Mesenchymal stem cell (in vitro differentiated cells and primary cell): ENCODE data around the gene NTHL1.
"Not testable (repeated sequence)": the region's sequence is repeated elsewhere in the genome, so short reads cannot be mapped to it uniquely, and the experiment has no call there.

Source experiments
- DNase-seq: peaks from one replicate; pipeline ENCODE4 v3.0.0-alpha.2; 2013
- H2AFZ ChIP-seq: one replicate; pipeline ENCODE4 v1.6.1; 2013; ENCODE audit warnings: low read depth, mild to moderate bottlenecking, control low read depth, inconsistent platforms, low read length, moderate library complexity
- H2AK5ac ChIP-seq: 2 replicates; pipeline ENCODE4 v1.6.1; 2013; ENCODE audit warnings: low read length, moderate library complexity, mild to moderate bottlenecking, inconsistent platforms; ENCODE audit not compliant: severe bottlenecking
- H2BK120ac ChIP-seq: one replicate; pipeline ENCODE4 v1.6.1; 2013; ENCODE audit warnings: low read depth, mild to moderate bottlenecking, inconsistent platforms, low read length, moderate library complexity
- H2BK12ac ChIP-seq, 2 experiments: one replicate each; pipeline ENCODE4 v1.6.1; 2013; ENCODE audit warnings: inconsistent platforms in 2 of 2, low read length in 2 of 2, mild to moderate bottlenecking in 2 of 2, moderate library complexity in 2 of 2, control low read depth in 1 of 2
- H2BK15ac ChIP-seq: one replicate; pipeline ENCODE4 v1.6.1; 2013; ENCODE audit warnings: mild to moderate bottlenecking, low read depth, inconsistent platforms; ENCODE audit not compliant: poor library complexity, severe bottlenecking
- H2BK5ac ChIP-seq: 2 replicates; pipeline ENCODE4 v1.6.1; 2013; ENCODE audit warnings: low read depth, mild to moderate bottlenecking, low read length, control low read depth, inconsistent platforms; ENCODE audit not compliant: poor library complexity, severe bottlenecking
- H3K14ac ChIP-seq, 2 experiments: one replicate each; pipeline ENCODE4 v1.6.1; 2013; ENCODE audit warnings: inconsistent platforms in 2 of 2, low read length in 2 of 2, control low read depth in 1 of 2, mild to moderate bottlenecking in 1 of 2, moderate library complexity in 1 of 2
- H3K18ac ChIP-seq, 2 experiments: one replicate each; pipeline ENCODE4 v1.6.1; 2013; ENCODE audit warnings: inconsistent platforms in 2 of 2, low read length in 2 of 2, control low read depth in 1 of 2, low read depth in 1 of 2, mild to moderate bottlenecking in 1 of 2
- H3K23ac ChIP-seq, 2 experiments: one replicate each; pipeline ENCODE4 v1.6.1; 2013; ENCODE audit warnings: inconsistent platforms in 2 of 2, low read length in 2 of 2, mild to moderate bottlenecking in 2 of 2, moderate library complexity in 2 of 2, control low read depth in 1 of 2
- H3K27ac ChIP-seq: 2 replicates; pipeline ENCODE4 v1.5.1; 2013; ENCODE audit warnings: mild to moderate bottlenecking, moderate library complexity, low read length, control low read depth, inconsistent platforms; ENCODE audit not compliant: poor library complexity, severe bottlenecking
- H3K27me3 ChIP-seq, 2 experiments: 2 replicates each; pipeline versions ENCODE4 v1.6.1 to v1.7.0; 2013; ENCODE audit warnings: low read length in 2 of 2, mild to moderate bottlenecking in 2 of 2, moderate library complexity in 2 of 2, control low read depth in 1 of 2, inconsistent platforms in 1 of 2; ENCODE audit not compliant: control insufficient read depth in 1 of 2, insufficient read depth in 1 of 2
- H3K36me3 ChIP-seq, 2 experiments: 2 replicates each; pipeline versions ENCODE4 v1.6.1 to v1.7.0; 2013; ENCODE audit warnings: low read length in 2 of 2, control low read depth in 1 of 2, inconsistent platforms in 1 of 2, low read depth in 1 of 2, mild to moderate bottlenecking in 1 of 2; ENCODE audit not compliant: insufficient read depth in 2 of 2, control insufficient read depth in 1 of 2
- H3K4ac ChIP-seq, 2 experiments: one replicate each; pipeline ENCODE4 v1.6.1; 2013; ENCODE audit warnings: inconsistent platforms in 2 of 2, low read length in 2 of 2, mild to moderate bottlenecking in 2 of 2, moderate library complexity in 2 of 2, control low read depth in 1 of 2, low read depth in 1 of 2
- H3K4me1 ChIP-seq: 2 replicates; pipeline ENCODE4 v1.6.1; 2013; ENCODE audit warnings: low read depth, low read length, control low read depth; ENCODE audit not compliant: control insufficient read depth, insufficient read depth
- H3K4me2 ChIP-seq: 2 replicates; pipeline ENCODE4 v1.6.1; 2013; ENCODE audit warnings: low read length, mild to moderate bottlenecking, inconsistent platforms; ENCODE audit not compliant: poor library complexity, severe bottlenecking
- H3K4me3 ChIP-seq, 2 experiments: 2 replicates each; pipeline versions ENCODE4 v1.5.1 to v1.7.0; 2013; ENCODE audit warnings: low read length in 2 of 2, mild to moderate bottlenecking in 2 of 2, control low read depth in 1 of 2, low read depth in 1 of 2; ENCODE audit not compliant: insufficient read depth in 1 of 2
- H3K79me1 ChIP-seq: replicated peaks from 2 replicates; pipeline ENCODE4 v1.6.1; 2013; ENCODE audit warnings: mild to moderate bottlenecking, control low read depth, low read length, inconsistent platforms; ENCODE audit not compliant: poor library complexity, severe bottlenecking
- H3K9ac ChIP-seq: 2 replicates; pipeline ENCODE4 v1.7.0; 2013; ENCODE audit warnings: mild to moderate bottlenecking, low read length, moderate library complexity
- H3K9me3 ChIP-seq: 2 replicates; pipeline ENCODE4 v1.7.0; 2013; ENCODE audit warnings: mild to moderate bottlenecking, low read length; ENCODE audit not compliant: control insufficient read depth
- H4K8ac ChIP-seq: one replicate; pipeline ENCODE4 v1.6.1; 2013; ENCODE audit warnings: inconsistent platforms, mild to moderate bottlenecking, low read length, moderate library complexity
- H4K91ac ChIP-seq: one replicate; pipeline ENCODE4 v1.6.1; 2013; ENCODE audit warnings: mild to moderate bottlenecking, low read length, inconsistent platforms
- WGBS: methylation state at CpG from one replicate; pipeline ENCODE4 v1.1.7; 2013; ENCODE audit warnings: mixed read lengths; 5-methylcytosine and 5-hydroxymethylcytosine counted together

NTHL1 gene

DNA sequence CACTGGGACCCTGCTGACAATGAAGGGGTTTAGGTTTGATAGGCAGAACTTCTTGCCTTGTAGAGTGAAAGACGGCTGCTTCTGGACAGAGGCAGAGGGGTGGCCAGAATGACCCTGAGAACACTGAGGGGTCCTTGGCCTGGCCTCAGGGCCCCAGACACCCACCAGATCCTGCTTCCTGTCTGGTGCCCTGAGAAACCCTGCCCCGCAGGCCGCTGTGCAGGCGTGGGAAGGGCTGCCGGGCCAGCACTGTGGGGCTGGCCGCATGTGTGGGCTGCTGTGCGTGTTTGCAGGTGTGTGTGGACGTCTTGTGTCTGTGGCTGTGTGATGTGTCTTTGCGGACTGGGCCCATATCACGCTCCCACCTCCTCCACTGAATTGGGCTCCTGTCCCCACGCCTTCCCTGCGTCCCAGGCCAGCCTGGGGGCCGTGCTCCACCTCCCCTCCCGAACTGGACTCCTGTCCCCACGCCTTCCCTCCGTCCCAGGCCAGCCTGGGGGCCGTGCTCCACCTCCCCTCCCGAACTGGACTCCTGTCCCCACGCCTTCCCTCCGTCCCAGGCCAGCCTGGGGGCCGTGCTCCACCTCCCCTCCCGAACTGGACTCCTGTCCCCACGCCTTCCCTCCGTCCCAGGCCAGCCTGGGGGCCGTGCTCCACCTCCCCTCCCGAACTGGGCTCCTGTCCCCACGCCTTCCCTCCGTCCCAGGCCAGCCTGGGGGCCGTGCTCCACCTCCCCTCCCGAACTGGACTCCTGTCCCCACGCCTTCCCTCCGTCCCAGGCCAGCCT lies 13.5 kb downstream of the NTHL1 start:
- Histone ChIP-seq H3K4me3 (peak overlapping the region; percentile 24 to 35), H3K36me3 (peaks cover 0 to 68% of the 10 kb centered on the region in 2 experiments), H3K79me1 (peaks cover 16% of the 10 kb centered on the region), H3K14ac (peak overlapping the region in 1 of 2 experiments; percentile 96), H3K4me1 (peaks cover 85% of the 10 kb centered on the region), H2BK12ac (peak overlapping the region; percentile 76 to 93), H4K91ac (peak overlapping the region; percentile 78), H3K4ac (peak overlapping the region; percentile 92 to 97), H2AK5ac (peak overlapping the region; percentile 47), H3K23ac (peak overlapping the region in 1 of 2 experiments; percentile 34), H3K18ac (peak overlapping the region; percentile 60 to 94), H2BK15ac (peak overlapping the region; percentile 92), H2BK120ac (peak overlapping the region; percentile 93), H3K9ac (peak overlapping the region; percentile 70), H3K4me2 (peak overlapping the region; percentile 61), H2AFZ (peak overlapping the region; percentile 36), H2BK5ac (peak overlapping the region; percentile 87), H3K27ac (peak overlapping the region; percentile 82), H4K8ac (peak overlapping the region; percentile 69)
- DNase-seq, H3K9me3 ChIP-seq, H3K27me3 ChIP-seq: not testable (repeated sequence)
- 74% methylated on average over 8 of the region's 32 CpGs for WGBS

GRCh38 chr16:2033057-2033908 lies 14.4 kb downstream of the NTHL1 start:
- Histone ChIP-seq H2BK5ac (peak overlapping the region; percentile 87), H3K27me3 (peaks cover 0 to 1% of the 10 kb centered on the region in 2 experiments), H2AK5ac (peak overlapping the region; percentile 64), H3K4me2 (peak overlapping the region; percentile 61), H3K4me3 (peak overlapping the region; percentile 24 to 35), H3K4me1 (peaks cover 85% of the 10 kb centered on the region), H2AFZ (peak overlapping the region; percentile 36), H3K9me3 (no peaks in the 10 kb centered on the region), H3K4ac (peak overlapping the region; percentile 92 to 97), H3K23ac (peak overlapping the region in 1 of 2 experiments; percentile 34), H2BK12ac (peak overlapping the region; percentile 76 to 93), H2BK15ac (peak overlapping the region; percentile 92), H3K79me1 (peaks cover 16% of the 10 kb centered on the region), H3K36me3 (peaks cover 0 to 68% of the 10 kb centered on the region in 2 experiments), H2BK120ac (peak overlapping the region; percentile 93), H3K18ac (peak overlapping the region; percentile 60 to 94), H3K27ac (peak overlapping the region; percentile 82), H4K8ac (peak overlapping the region; percentile 69), H4K91ac (peak overlapping the region; percentile 78), H3K14ac (peak overlapping the region in 1 of 2 experiments; percentile 81), H3K9ac (peak overlapping the region; percentile 70)
- WGBS: 54% methylated on average over 20 of the region's 37 CpGs
- peak; percentile 74 for DNase-seq

GRCh38 chr16:2032285-2033056 lies 15.2 kb downstream of the NTHL1 start:
- H3K27ac ChIP-seq: peak overlapping the region; percentile 82
- peak overlapping the region; percentile 93 for H2BK120ac ChIP-seq
- no peak overlapping the region for H2AFZ ChIP-seq
- 70% methylated on average over 13 of the region's 15 CpGs for WGBS
- peak; percentile 66 for DNase-seq
- peak overlapping the region; percentile 29 to 93 for H2BK12ac ChIP-seq
- H3K79me1 ChIP-seq: peaks cover 11% of the 10 kb centered on the region
- H3K4me1 ChIP-seq: peaks cover 86% of the 10 kb centered on the region
- no peak overlapping the region for H2BK5ac ChIP-seq
- H3K4me3 ChIP-seq: no peak overlapping the region
- H2BK15ac ChIP-seq: peak overlapping the region; percentile 92
- peak overlapping the region; percentile 92 for H3K4ac ChIP-seq
- H3K9me3 ChIP-seq: no peaks in the 10 kb centered on the region
- H3K36me3 ChIP-seq: peaks cover 0 to 60% of the 10 kb centered on the region in 2 experiments
- peak overlapping the region; percentile 66 for H2AK5ac ChIP-seq
- H3K9ac ChIP-seq: peak overlapping the region; percentile 70
- no peak overlapping the region for H3K14ac ChIP-seq
- peak overlapping the region; percentile 61 for H3K4me2 ChIP-seq
- peak overlapping the region; percentile 78 for H4K91ac ChIP-seq
- H3K18ac ChIP-seq: peak overlapping the region; percentile 60 to 94
- peak overlapping the region; percentile 37 to 46 for H3K23ac ChIP-seq
- peak overlapping the region; percentile 69 for H4K8ac ChIP-seq
- H3K27me3 ChIP-seq: peaks cover 0 to 7% of the 10 kb centered on the region in 2 experiments
